Subcutaneous adipose tissue (tissue), 4 donors: ENCODE results near the gene C17orf50. TPM values are rescaled to one million over a fixed set of nuclear protein-coding genes. Genes with fewer than 3 reads are reported as not detected.

ENCODE experiments used
- total RNA-seq, 4 donors: library from RNA; depleted of rRNA; stranded (reverse); fragments of >200 nt; gene quantifications; one replicate each; pipeline ENCODE4 v1.1.0, GENCODE V29; 2016
- TF ChIP-seq, protein P1 (sequence below): fragments of 450-650 bp; IDR thresholded peaks from one replicate; pipeline ENCODE4 v1.5.1; 2016; ENCODE audit warnings: low read depth, mild to moderate bottlenecking, control low read depth, antibody characterized with exemption, moderate library complexity

C17orf50 gene
- total RNA-seq, 4 donors from 2014 or later, result not detected

DNA sequence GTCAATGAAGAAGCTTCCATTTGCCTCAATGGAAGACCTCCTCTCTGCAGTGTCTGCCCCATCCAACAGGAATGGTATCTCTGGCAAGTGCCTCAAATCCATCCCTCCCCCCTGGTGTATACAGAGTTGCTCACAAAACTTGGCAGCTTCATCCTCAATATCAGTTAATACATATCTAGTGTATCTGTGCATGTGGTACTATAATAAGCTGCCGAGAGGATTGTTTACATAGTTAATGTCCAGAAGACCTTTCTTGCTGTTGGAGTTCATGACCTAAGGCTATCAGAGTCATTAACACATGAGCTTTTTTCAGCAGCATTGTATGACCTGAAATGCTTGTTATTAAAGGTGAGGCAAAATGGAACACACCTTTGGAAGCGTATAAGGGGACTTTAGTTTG is 43.2 kb upstream of the C17orf50 start:
- TF ChIP-seq, protein P1, sequence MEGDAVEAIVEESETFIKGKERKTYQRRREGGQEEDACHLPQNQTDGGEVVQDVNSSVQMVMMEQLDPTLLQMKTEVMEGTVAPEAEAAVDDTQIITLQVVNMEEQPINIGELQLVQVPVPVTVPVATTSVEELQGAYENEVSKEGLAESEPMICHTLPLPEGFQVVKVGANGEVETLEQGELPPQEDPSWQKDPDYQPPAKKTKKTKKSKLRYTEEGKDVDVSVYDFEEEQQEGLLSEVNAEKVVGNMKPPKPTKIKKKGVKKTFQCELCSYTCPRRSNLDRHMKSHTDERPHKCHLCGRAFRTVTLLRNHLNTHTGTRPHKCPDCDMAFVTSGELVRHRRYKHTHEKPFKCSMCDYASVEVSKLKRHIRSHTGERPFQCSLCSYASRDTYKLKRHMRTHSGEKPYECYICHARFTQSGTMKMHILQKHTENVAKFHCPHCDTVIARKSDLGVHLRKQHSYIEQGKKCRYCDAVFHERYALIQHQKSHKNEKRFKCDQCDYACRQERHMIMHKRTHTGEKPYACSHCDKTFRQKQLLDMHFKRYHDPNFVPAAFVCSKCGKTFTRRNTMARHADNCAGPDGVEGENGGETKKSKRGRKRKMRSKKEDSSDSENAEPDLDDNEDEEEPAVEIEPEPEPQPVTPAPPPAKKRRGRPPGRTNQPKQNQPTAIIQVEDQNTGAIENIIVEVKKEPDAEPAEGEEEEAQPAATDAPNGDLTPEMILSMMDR, result no peak

- TF ChIP-seq, protein P1, result no peak
Measured at GRCh38 chr17:35723735-35724134, 37.0 kb upstream of the C17orf50 start.

DNA sequence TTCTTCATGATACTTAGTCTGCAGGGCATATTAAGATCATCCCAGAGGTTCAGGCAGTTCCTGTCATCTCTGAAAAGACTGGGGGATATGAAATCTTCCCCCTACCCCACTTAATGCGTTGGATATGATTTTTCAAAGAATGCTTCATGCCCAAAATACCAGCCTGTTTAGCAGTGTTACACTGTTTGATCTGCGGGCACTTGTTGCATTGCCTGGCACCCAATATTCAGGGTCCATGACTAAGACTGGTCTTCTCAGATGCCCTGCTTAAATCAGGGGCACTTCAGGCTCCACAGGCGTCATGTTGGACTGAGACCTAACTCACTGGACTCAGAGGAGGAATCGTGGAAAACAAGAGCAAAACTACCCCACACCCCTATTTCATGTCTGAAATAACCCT is 35.6 kb upstream of the C17orf50 start:
- TF ChIP-seq, protein P1, result no peak

GRCh38 chr17:35725802-35726126 is 34.9 kb upstream of the C17orf50 start:
- TF ChIP-seq, protein P1, result no peak

GRCh38 chr17:35726127-35726952 is 34.3 kb upstream of the C17orf50 start:
- TF ChIP-seq, protein P1, result no peak

DNA sequence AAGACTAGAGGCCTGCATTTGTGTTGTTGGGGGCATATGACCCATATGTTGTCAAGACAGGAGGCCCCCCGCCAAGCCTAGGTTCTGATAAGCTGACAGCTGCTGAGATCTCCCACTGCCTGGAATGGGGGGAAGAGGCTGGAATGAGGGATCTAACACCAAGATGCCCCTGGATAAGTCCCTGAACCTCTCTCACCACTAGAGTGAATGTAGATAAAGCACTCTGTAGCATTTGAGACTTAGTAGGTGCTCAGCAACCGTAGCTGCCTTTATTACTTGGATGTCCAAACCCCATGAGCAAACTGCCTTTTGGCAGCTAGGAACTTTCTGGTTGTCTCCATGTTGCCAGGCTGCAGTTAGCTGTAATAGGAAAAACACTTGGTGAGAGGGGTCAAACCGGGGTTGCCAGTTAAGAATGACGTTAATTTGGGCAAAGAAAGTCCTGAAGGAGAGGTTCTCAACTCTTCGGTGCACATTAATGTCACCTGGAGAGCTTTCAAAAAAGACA is 33.7 kb upstream of the C17orf50 start:
- TF ChIP-seq, protein P1, result no peak

- TF ChIP-seq, protein P1, result no peak
Measured at GRCh38 chr17:35727635-35728034, 33.1 kb upstream of the C17orf50 start.
